K562 (cell line): ENCODE measurements around the gene OR13A1. TPM values are rescaled to one million over a fixed set of nuclear protein-coding genes. Genes with fewer than 3 reads are reported as not detected.
A peak's percentile ranks its signal among the peaks of the same experiment; 100 is the strongest.

Source experiments
- CBX3 ChIP-seq, 2 experiments: IDR thresholded peaks; 1 replicate in 1 of 2; 2 replicates in 1 of 2; pipeline ENCODE4 v1.6.1; 2012; ENCODE audit warnings: inconsistent platforms in 2 of 2, low read length in 2 of 2, borderline replicate concordance in 1 of 2, control low read depth in 1 of 2
- CEBPZ ChIP-seq: fragments of 150-350 bp; IDR thresholded peaks from 2 replicates; pipeline ENCODE4 v1.6.1; 2014; ENCODE audit warnings: low read depth, mild to moderate bottlenecking, low read length, borderline replicate concordance
- CREB3 ChIP-seq: fragments of 450-650 bp; conservative IDR thresholded peaks from 2 replicates; pipeline ENCODE4 v1.6.1; 2016; ENCODE audit warnings: missing genetic modification characterization, low read depth, mild to moderate bottlenecking, missing compliant biosample characterization, moderate library complexity
- CREM ChIP-seq: IDR thresholded peaks from 2 replicates; pipeline ENCODE4 v1.6.1; 2014; ENCODE audit warnings: antibody characterized with exemption, low read depth
- FOSL1 ChIP-seq: fragments of 200-800 bp; sonication (Bioruptor generic); conservative IDR thresholded peaks from 2 replicates; pipeline ENCODE4 v1.6.1; 2016; ENCODE audit warnings: missing genetic modification characterization, missing compliant biosample characterization
- HNRNPH1 ChIP-seq: fragments of 200-400 bp; formaldehyde crosslinking; optimal IDR thresholded peaks from 2 replicates; pipeline ENCODE3; 2017; ENCODE audit warnings: low read depth, mild to moderate bottlenecking, low read length, moderate library complexity
- LEF1 ChIP-seq: fragments of 450-650 bp; IDR thresholded peaks from 2 replicates; pipeline ENCODE4 v1.6.1; 2016; ENCODE audit warnings: mild to moderate bottlenecking
- MTA1 ChIP-seq: fragments of 450-650 bp; IDR thresholded peaks from 2 replicates; pipeline ENCODE4 v1.6.1; 2017; ENCODE audit warnings: borderline replicate concordance
- NONO ChIP-seq, 2 experiments: fragments of 200-400 bp in 1 of 2; fragments of 450-650 bp in 1 of 2; formaldehyde crosslinking in 1 of 2; IDR thresholded peaks; 2 replicates each; pipeline ENCODE4 v1.6.1; 2017; ENCODE audit warnings: low read depth in 2 of 2, mild to moderate bottlenecking in 2 of 2, moderate library complexity in 2 of 2, low read length in 1 of 2
- NR2C1 ChIP-seq, 2 experiments: fragments of 450-650 bp; IDR thresholded peaks; 2 replicates each; pipeline ENCODE4 v1.6.1; 2017; ENCODE audit warnings: mild to moderate bottlenecking in 2 of 2, antibody characterized with exemption in 1 of 2, inconsistent platforms in 1 of 2, missing compliant biosample characterization in 1 of 2, missing genetic modification characterization in 1 of 2
- PHB ChIP-seq: fragments of 250-450 bp; sonication (Bioruptor Pico); IDR thresholded peaks from 2 replicates; pipeline ENCODE4 v1.5.0; 2021
- SMC3 ChIP-seq: conservative IDR thresholded peaks from 2 replicates; pipeline ENCODE4 v1.6.1; 2011; ENCODE audit warnings: low read depth, low read length, improper control_type of control experiment; ENCODE audit not compliant: insufficient read depth
- SNIP1 ChIP-seq: fragments of 450-650 bp; IDR thresholded peaks from 2 replicates; pipeline ENCODE4 v1.7.1; 2017; ENCODE audit warnings: low read depth, mild to moderate bottlenecking
- TBL1XR1 ChIP-seq, 2 experiments: IDR thresholded peaks; 2 replicates each; pipeline ENCODE4 v1.6.1; 2012; ENCODE audit warnings: improper control_type of control experiment in 2 of 2, low read length in 2 of 2, mild to moderate bottlenecking in 1 of 2
- TSHZ1 ChIP-seq: fragments of 250-450 bp; sonication (Bioruptor Pico); IDR thresholded peaks from 2 replicates; pipeline ENCODE4 v1.4.0; 2020; ENCODE audit warnings: mild to moderate bottlenecking, moderate library complexity
- ZNF12 ChIP-seq: sonication (generic); formaldehyde crosslinking; IDR thresholded peaks from 2 replicates; pipeline ENCODE4 v1.4.0; 2020; ENCODE audit warnings: mild to moderate bottlenecking, missing genetic modification reagents
- polyA plus RNA-seq, 8 experiments: library from polyadenylated mRNA; depleted of rRNA in 4 of 8; stranded (reverse) in 5 of 8; unstranded in 3 of 8; fragments of >200 nt; fragmentation: Nextera tagmentation in 2 of 8; fragmentation: Illumina TruSeq in 1 of 8; extraction: Ambion mirVana in 2 of 8; extraction: Trizol in 1 of 8; gene quantifications; 2 replicates each; pipeline versions ENCODE4 v1.2.1 to v1.2.3, GENCODE V29; 2011 to 2014; ENCODE audit warnings: inconsistent platforms in 1 of 8, missing spikeins in 1 of 8
- total RNA-seq, 7 experiments: library from RNA; depleted of rRNA in 6 of 7; stranded (reverse); fragments of >200 nt in 6 of 7; fragmentation: Illumina TruSeq in 2 of 7; extraction: Trizol in 2 of 7; gene quantifications; 2 replicates each; pipeline versions ENCODE4 v1.2.1 to v1.2.3, GENCODE V29; 2011 to 2021; ENCODE audit warnings: low replicate concordance in 1 of 7

Gene OR13A1
- total and polyA plus RNA-seq, 9 of the 15 experiments (the other 6 are each of a cell fraction or from before 2014, with no cell fraction given), result 0.03 to 0.11 (median 0.06) TPM; not detected in 3

- peak in 1 of 2 experiments; percentile 55; a peak in 1 of 4 replicates for TF ChIP-seq NONO (IDR thresholded peaks at IDR 0.05; ENCODE audit: low read depth in 2 of 2, low read length in 1 of 2)
- TF ChIP-seq CEBPZ, result no peak
- TF ChIP-seq CREB3 (tag), result no peak; the same call in 1 of the 2 replicates
- no peak for TF ChIP-seq PHB
- peak; percentile 60 for TF ChIP-seq LEF1
- no peak for TF ChIP-seq NR2C1 (IDR thresholded peaks at IDR 0.05)
- TF ChIP-seq NR2C1 (tag; IDR thresholded peaks at IDR 0.05), result 0 out of 2 replicates have a peak, but pooled peaks have one; percentile 31
- TF ChIP-seq HNRNPH1, result no peak
- peak; percentile 26; the same call in 1 of the 2 replicates for TF ChIP-seq FOSL1 (tag)
- no peak for TF ChIP-seq SNIP1
- peak in 1 of 2 experiments; percentile 82; a peak in 2 of 3 replicates for TF ChIP-seq CBX3 (IDR thresholded peaks at IDR 0.05; ENCODE audit: borderline replicate concordance in 1 of 2, low read length in 2 of 2)
- no peak for TF ChIP-seq TSHZ1
- peak; percentile 71 for TF ChIP-seq MTA1
- TF ChIP-seq SMC3, result no peak
- TF ChIP-seq CREM, result peak; percentile 38; the same call in 1 of the 2 replicates
- peak in 1 of 2 experiments; percentile 57; a peak in 2 of 4 replicates for TF ChIP-seq TBL1XR1 (IDR thresholded peaks at IDR 0.05; ENCODE audit: low read length in 2 of 2)
- TF ChIP-seq ZNF12 (CRISPR knock-in tag), result no peak
These were observed 36.4 kb downstream of the OR13A1 start (continued) for GRCh38 chr10:45278860-45279498.
